Keratinocyte (primary cell): Measurements from ENCODE around the gene IZUMO1R. TPM values are rescaled to one million over a fixed set of nuclear protein-coding genes. Genes with fewer than 3 reads are reported as not detected.
"Not testable (repeated sequence)": the region's sequence is repeated elsewhere in the genome, so short reads cannot be mapped to it uniquely, and the experiment has no call there.

Experiments
- DNase-seq: peaks from one replicate; pipeline ENCODE4 v3.0.0-alpha.2; 2011; ENCODE audit warnings: low read depth, missing footprints, low spot score
- FAIRE-seq: peaks from 2 replicates; lab custom pipeline; 2011; peaks lifted over from hg19 to GRCh38; lab: Jason Lieb, UNC
- H2AFZ ChIP-seq: 2 replicates; pipeline ENCODE4 v1.6.0; 2012; ENCODE audit warnings: low read length, control low read depth, inconsistent platforms; ENCODE audit not compliant: control insufficient read depth
- H3K27ac ChIP-seq: 2 replicates; pipeline ENCODE4 v1.5.1; 2011; ENCODE audit warnings: low read length; ENCODE audit not compliant: control insufficient read depth, insufficient read depth
- H3K27me3 ChIP-seq: 3 replicates; pipeline ENCODE4 v1.6.0; 2011; ENCODE audit warnings: low read length; ENCODE audit not compliant: control insufficient read depth, insufficient read depth; ENCODE audit errors: extremely low read depth
- H3K36me3 ChIP-seq, 2 experiments: 2 replicates in 1 of 2; 3 replicates in 1 of 2; pipeline ENCODE4 v1.5.1; 2011; ENCODE audit warnings: low read length in 2 of 2, mild to moderate bottlenecking in 1 of 2; ENCODE audit not compliant: control insufficient read depth in 2 of 2, insufficient read depth in 2 of 2; ENCODE audit errors: extremely low read depth in 1 of 2
- H3K4me1 ChIP-seq: 3 replicates; pipeline ENCODE4 v1.5.1; 2011; ENCODE audit warnings: low read length; ENCODE audit not compliant: control insufficient read depth, insufficient read depth; ENCODE audit errors: extremely low read depth
- H3K4me2 ChIP-seq: 3 replicates; pipeline ENCODE4 v1.6.0; 2011; ENCODE audit warnings: low read depth, low read length; ENCODE audit not compliant: control insufficient read depth, insufficient read depth; ENCODE audit errors: extremely low read depth
- H3K4me3 ChIP-seq, 3 experiments: fragments of 200-600 bp in 1 of 3; sonication (generic) in 1 of 3; 2 replicates in 2 of 3; 3 replicates in 1 of 3; pipeline ENCODE4 v1.5.1; 2011 to 2016; ENCODE audit warnings: low read length in 3 of 3, mild to moderate bottlenecking in 3 of 3, control low read depth in 2 of 3, inconsistent platforms in 1 of 3, low read depth in 1 of 3, mixed read lengths in 1 of 3, mixed run types in 1 of 3, moderate library complexity in 1 of 3; ENCODE audit not compliant: control insufficient read depth in 2 of 3, insufficient read depth in 2 of 3; ENCODE audit errors: extremely low read depth in 1 of 3
- H3K79me2 ChIP-seq: 2 replicates; pipeline ENCODE4 v1.6.0; 2012; ENCODE audit warnings: low read length; ENCODE audit not compliant: control insufficient read depth, insufficient read depth
- H3K9ac ChIP-seq: 3 replicates; pipeline ENCODE4 v1.6.0; 2011; ENCODE audit warnings: low read length; ENCODE audit not compliant: control insufficient read depth, insufficient read depth; ENCODE audit errors: extremely low read depth
- H3K9me1 ChIP-seq: 3 replicates; pipeline ENCODE4 v1.6.0; 2011; ENCODE audit warnings: low read length; ENCODE audit not compliant: control insufficient read depth, insufficient read depth; ENCODE audit errors: extremely low read depth
- H3K9me3 ChIP-seq: 2 replicates; pipeline ENCODE4 v1.5.1; 2012; ENCODE audit warnings: low read depth, low read length; ENCODE audit not compliant: control insufficient read depth
- H4K20me1 ChIP-seq: 3 replicates; pipeline ENCODE4 v1.6.0; 2011; ENCODE audit warnings: low read length; ENCODE audit not compliant: control insufficient read depth, insufficient read depth; ENCODE audit errors: extremely low read depth
- CTCF ChIP-seq, 3 experiments: IDR thresholded peaks in 1 of 3; conservative IDR thresholded peaks in 1 of 3; optimal IDR thresholded peaks in 1 of 3; 2 replicates in 2 of 3; 3 replicates in 1 of 3; pipeline versions ENCODE3 to v1.5.1; 2011; ENCODE audit warnings: low read length in 3 of 3, mild to moderate bottlenecking in 3 of 3, moderate library complexity in 2 of 3, control low read depth in 1 of 3, inconsistent platforms in 1 of 3; ENCODE audit not compliant: insufficient read depth in 2 of 3; ENCODE audit errors: extremely low read depth in 1 of 3
- EZH2 ChIP-seq: IDR thresholded peaks from one replicate; pipeline ENCODE4 v1.6.1; 2012; ENCODE audit warnings: inconsistent platforms, mild to moderate bottlenecking, low read length, moderate library complexity
- dilution Hi-C: fragments of 300-500 bp; cut with MboI; formaldehyde crosslinking; loops from one replicate; pipeline ENCODE4 v1.7.0; 2020; ENCODE audit warnings: low sequenced_read_pairs; ENCODE audit not compliant: extremely low pct_ligation_motif_present
- polyA plus RNA-seq, 5 experiments: library from polyadenylated mRNA; depleted of rRNA in 3 of 5; stranded (reverse) in 3 of 5; stranded (forward) in 1 of 5; unstranded in 1 of 5; fragments of >200 nt; gene quantifications; 1 replicate in 1 of 5; 2 replicates in 3 of 5; 3 replicates in 1 of 5; pipeline versions ENCODE4 v1.2.1 to v1.2.3, GENCODE V29; 2011 to 2012; ENCODE audit warnings: missing spikeins in 2 of 5, low read depth in 1 of 5, low replicate concordance in 1 of 5

Gene IZUMO1R
- polyA plus RNA-seq, 1 donor (not counting 4 experiments of a cell fraction or from before 2014, with no cell fraction given), result not detected

GRCh38 chr11:94343495-94343894 lies 39.1 kb downstream of the IZUMO1R start:
- no peaks in the 10 kb centered on the region for H3K9me3 ChIP-seq
- H3K79me2 ChIP-seq, result no peaks in the 10 kb centered on the region
- no peak overlapping the region for H3K4me3 ChIP-seq
- no peak overlapping the region for H3K4me2 ChIP-seq
- TF ChIP-seq EZH2 (no peak), CTCF (optimal IDR thresholded peaks at IDR 0.05 in 1 of 3, IDR thresholded peaks at IDR 0.05 in 1 of 3, conservative IDR thresholded peaks at IDR 0.05 in 1 of 3; ENCODE audit: extremely low read depth in 1 of 3, insufficient read depth in 2 of 3, low read length in 3 of 3) (no peak)
- no peaks in the 10 kb centered on the region for H3K27me3 ChIP-seq
- no peaks in the 10 kb centered on the region for H3K9me1 ChIP-seq
- H4K20me1 ChIP-seq, result no peaks in the 10 kb centered on the region
- DNase-seq (no peak), FAIRE-seq (no peak)
- dilution Hi-C loops, result no loop called here
- no peak overlapping the region for H3K9ac ChIP-seq
- no peaks in the 10 kb centered on the region for H3K36me3 ChIP-seq
- H2AFZ ChIP-seq, result no peak overlapping the region
- H3K4me1 ChIP-seq, result no peaks in the 10 kb centered on the region
- no peak overlapping the region for H3K27ac ChIP-seq

- dilution Hi-C loops, FAIRE-seq: not testable (repeated sequence)
Measured at GRCh38 chr11:94346311-94346710, 41.9 kb downstream of the IZUMO1R start.

GRCh38 chr11:94350850-94351563 lies 46.6 kb downstream of the IZUMO1R start:
- H3K4me2 ChIP-seq, H3K4me1 ChIP-seq, H3K4me3 ChIP-seq, H3K9me1 ChIP-seq, DNase-seq, H4K20me1 ChIP-seq, H3K36me3 ChIP-seq, H3K27ac ChIP-seq, H3K9ac ChIP-seq, H3K27me3 ChIP-seq, H3K9me3 ChIP-seq, H2AFZ ChIP-seq, FAIRE-seq, dilution Hi-C loops, H3K79me2 ChIP-seq: not testable (repeated sequence)

More at GRCh38 chr11:94346311-94346710, 41.9 kb downstream of the IZUMO1R start:
- H3K79me2 ChIP-seq, H3K9me3 ChIP-seq, H3K4me1 ChIP-seq, H3K9me1 ChIP-seq, H2AFZ ChIP-seq, H3K9ac ChIP-seq, H3K27me3 ChIP-seq, H3K36me3 ChIP-seq, H3K4me3 ChIP-seq, H3K4me2 ChIP-seq, DNase-seq, H3K27ac ChIP-seq, H4K20me1 ChIP-seq: not testable (repeated sequence)

Other genes starting within 250 kb of the IZUMO1R start
- 50.3 to 67.1 TPM (median 58.5 TPM) in 3 replicates for gene PANX1, start 175.7 kb upstream of the IZUMO1R start, polyA plus RNA-seq
- 0.04 TPM in 2 of 3 replicates, not detected in the other for gene GPR83, start 96.8 kb downstream of the IZUMO1R start, polyA plus RNA-seq
- gene MRE11, start 189.3 kb downstream of the IZUMO1R start, polyA plus RNA-seq, result 6.9 to 12.4 TPM (median 7.0 TPM) in 3 replicates
- 7.9 to 17.1 TPM (median 15.0 TPM) in 3 replicates for gene ANKRD49, start 189.4 kb downstream of the IZUMO1R start, polyA plus RNA-seq
- not detected in 3 replicates for gene C11orf97, start 207.9 kb downstream of the IZUMO1R start, polyA plus RNA-seq
- 0.33 to 0.77 TPM (median 0.39 TPM) in 3 replicates for gene FUT4, start 239.3 kb downstream of the IZUMO1R start, polyA plus RNA-seq